GM18951 (cell line): ENCODE data around the gene SKP2.

Experiments
- POLR2A ChIP-seq: IDR thresholded peaks from 4 replicates; pipeline ENCODE4 v1.6.1; 2011; ENCODE audit warnings: mild to moderate bottlenecking; ENCODE audit not compliant: insufficient read length, insufficient read depth; ENCODE audit errors: extremely low read depth
- in situ Hi-C: fragments of 300-500 bp; cut with MboI; formaldehyde crosslinking; loops from one replicate; pipeline ENCODE4 v1.12.0; 2022; ENCODE audit warnings: low sequenced_read_pairs, mixed read lengths, inconsistent platforms; ENCODE audit not compliant: unreplicated experiment

SKP2 gene

GRCh38 chr5:36230151-36230790, 78.4 kb downstream of the SKP2 start:
- in situ Hi-C loops = no loop called here
- TF ChIP-seq POLR2A = no peak

GRCh38 chr5:36232533-36232932, 80.6 kb downstream of the SKP2 start:
- in situ Hi-C loops = no loop called here
- no peak for TF ChIP-seq POLR2A
